Uterus (tissue), 2 donors: ENCODE measurements around the gene DAPK2.

ENCODE experiments used
- POLR2A ChIP-seq, 2 donors: fragments of 450-650 bp; IDR thresholded peaks; one replicate each; pipeline ENCODE4 v1.6.1; 2016; ENCODE audit warnings: antibody characterized with exemption in 2 of 2, mild to moderate bottlenecking in 1 of 2, moderate library complexity in 1 of 2
- TF ChIP-seq, protein P1 (sequence below), 4 experiments: fragments of 200-600 bp in 2 of 4; fragments of 450-650 bp in 2 of 4; sonication (generic) in 2 of 4; IDR thresholded peaks; one replicate each; pipeline ENCODE4 v1.5.1; 2016 to 2019; ENCODE audit warnings: antibody characterized with exemption in 4 of 4, mild to moderate bottlenecking in 2 of 4, moderate library complexity in 1 of 4

DNA sequence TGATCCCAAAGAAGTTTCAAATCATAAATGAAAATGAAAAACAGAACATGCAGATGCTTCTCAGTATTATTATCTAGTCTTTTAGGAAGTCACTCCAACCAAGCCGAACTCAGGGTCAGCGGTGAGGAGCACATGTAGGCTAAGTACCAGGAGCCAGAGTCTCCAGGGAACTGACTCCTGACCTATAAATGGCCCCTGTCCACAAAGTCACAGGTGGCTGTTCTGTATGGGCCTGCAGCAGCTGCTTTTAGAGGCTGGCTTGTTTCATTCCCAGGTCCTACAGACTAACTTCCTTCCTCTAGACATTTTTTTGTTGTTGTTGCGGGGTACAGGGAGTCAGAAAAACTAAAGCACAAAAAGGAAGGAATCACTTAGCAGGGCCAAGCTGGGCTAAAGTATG, 54.6 kb downstream of the DAPK2 start:
- TF ChIP-seq, protein P1, sequence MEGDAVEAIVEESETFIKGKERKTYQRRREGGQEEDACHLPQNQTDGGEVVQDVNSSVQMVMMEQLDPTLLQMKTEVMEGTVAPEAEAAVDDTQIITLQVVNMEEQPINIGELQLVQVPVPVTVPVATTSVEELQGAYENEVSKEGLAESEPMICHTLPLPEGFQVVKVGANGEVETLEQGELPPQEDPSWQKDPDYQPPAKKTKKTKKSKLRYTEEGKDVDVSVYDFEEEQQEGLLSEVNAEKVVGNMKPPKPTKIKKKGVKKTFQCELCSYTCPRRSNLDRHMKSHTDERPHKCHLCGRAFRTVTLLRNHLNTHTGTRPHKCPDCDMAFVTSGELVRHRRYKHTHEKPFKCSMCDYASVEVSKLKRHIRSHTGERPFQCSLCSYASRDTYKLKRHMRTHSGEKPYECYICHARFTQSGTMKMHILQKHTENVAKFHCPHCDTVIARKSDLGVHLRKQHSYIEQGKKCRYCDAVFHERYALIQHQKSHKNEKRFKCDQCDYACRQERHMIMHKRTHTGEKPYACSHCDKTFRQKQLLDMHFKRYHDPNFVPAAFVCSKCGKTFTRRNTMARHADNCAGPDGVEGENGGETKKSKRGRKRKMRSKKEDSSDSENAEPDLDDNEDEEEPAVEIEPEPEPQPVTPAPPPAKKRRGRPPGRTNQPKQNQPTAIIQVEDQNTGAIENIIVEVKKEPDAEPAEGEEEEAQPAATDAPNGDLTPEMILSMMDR (IDR thresholded peaks at IDR 0.05), result no peak
- no peak for TF ChIP-seq POLR2A (IDR thresholded peaks at IDR 0.05)
